Esophagus muscularis mucosa (tissue), 4 donors: Measurements from ENCODE around the gene NRROS. TPM values are rescaled to one million over a fixed set of nuclear protein-coding genes. Genes with fewer than 3 reads are reported as not detected.
A peak's percentile ranks its signal among the peaks of the same experiment; 100 is the strongest.

Experiments
- DNase-seq: peaks from one replicate; pipeline ENCODE4 v3.0.0-alpha.2; 2017; ENCODE audit errors: extremely low spot score
- H3K27ac ChIP-seq, 4 donors: fragments of 200-600 bp; sonication (generic); replicated peaks in 1 of 4; 1 replicate in 3 of 4; 2 replicates in 1 of 4; pipeline ENCODE4 v1.5.1; 2016 to 2019; ENCODE audit warnings: mild to moderate bottlenecking in 1 of 4
- H3K27me3 ChIP-seq, 4 donors: fragments of 200-600 bp; sonication (generic); one replicate each; pipeline versions ENCODE4 v1.5.1 to v1.6.0; 2016 to 2019
- H3K36me3 ChIP-seq, 4 donors: fragments of 200-600 bp; sonication (generic); one replicate each; pipeline ENCODE4 v1.5.1; 2016 to 2019
- H3K4me1 ChIP-seq, 4 donors: fragments of 200-600 bp; sonication (generic); one replicate each; pipeline ENCODE4 v1.5.1; 2016 to 2019
- H3K4me3 ChIP-seq, 4 donors: fragments of 200-600 bp; sonication (generic); 1 replicate in 2 of 4; 2 replicates in 2 of 4; pipeline ENCODE4 v1.5.1; 2016 to 2019; ENCODE audit warnings: mild to moderate bottlenecking in 4 of 4, moderate library complexity in 1 of 4
- H3K9me3 ChIP-seq, 4 donors: fragments of 200-600 bp; sonication (generic); 1 replicate in 3 of 4; 2 replicates in 1 of 4; pipeline ENCODE4 v1.5.1; 2016 to 2019
- CTCF ChIP-seq, 3 experiments: fragments of 200-600 bp in 2 of 3; fragments of 450-650 bp in 1 of 3; sonication (generic) in 2 of 3; IDR thresholded peaks; one replicate each; pipeline ENCODE4 v1.5.1; 2017 to 2019; ENCODE audit warnings: antibody characterized with exemption in 3 of 3, mild to moderate bottlenecking in 2 of 3, moderate library complexity in 1 of 3
- EP300 ChIP-seq: sonication (generic); formaldehyde crosslinking; IDR thresholded peaks from one replicate; pipeline ENCODE4 v1.6.1; 2017; ENCODE audit warnings: antibody characterized with exemption
- POLR2A ChIP-seq: fragments of 450-650 bp; IDR thresholded peaks from one replicate; pipeline ENCODE4 v1.6.1; 2017; ENCODE audit warnings: antibody characterized with exemption, moderate library complexity, mild to moderate bottlenecking, low read depth
- POLR2AphosphoS5 ChIP-seq, 2 donors: sonication (generic); formaldehyde crosslinking; IDR thresholded peaks; one replicate each; pipeline ENCODE4 v1.6.1; 2017; ENCODE audit warnings: antibody characterized with exemption in 2 of 2
- WGBS: methylation state at CpG from one replicate; pipeline ENCODE4 v1.1.5; 2018; 5-methylcytosine and 5-hydroxymethylcytosine counted together
- intact Hi-C: fragments of 100-400 bp; cut with DNase I; formaldehyde crosslinking; loops from one replicate; pipeline ENCODE4 v1.15.1; 2023
- total RNA-seq, 4 donors: library from RNA; depleted of rRNA; stranded (reverse); fragments of >200 nt; gene quantifications; one replicate each; pipeline versions ENCODE4 v1.1.0 to v1.2.1, GENCODE V29; 2016

NRROS gene
- total RNA-seq, 4 donors from 2014 or later = 6.2 to 8.5 (median 7.3) TPM

GRCh38 chr3:196600359-196600758, 39.1 kb upstream of the NRROS start:
- Histone ChIP-seq H3K4me1 (peaks cover 0 to 16% (median 12%) of the 10 kb centered on the region in 4 donors), H3K9me3 (no peaks in the 10 kb centered on the region), H3K4me3 (no peak overlapping the region), H3K27ac (no peak overlapping the region), H3K36me3 (no peaks in the 10 kb centered on the region), H3K27me3 (no peaks in the 10 kb centered on the region)
- intact Hi-C loops = no loop called here
- TF ChIP-seq EP300 (no peak), POLR2AphosphoS5 (IDR thresholded peaks at IDR 0.05) (no peak), CTCF (IDR thresholded peaks at IDR 0.05) (no peak), POLR2A (no peak)
- 96% methylated on average over 5 of the region's 7 CpGs for WGBS
- peak; percentile 68 for DNase-seq

DNA sequence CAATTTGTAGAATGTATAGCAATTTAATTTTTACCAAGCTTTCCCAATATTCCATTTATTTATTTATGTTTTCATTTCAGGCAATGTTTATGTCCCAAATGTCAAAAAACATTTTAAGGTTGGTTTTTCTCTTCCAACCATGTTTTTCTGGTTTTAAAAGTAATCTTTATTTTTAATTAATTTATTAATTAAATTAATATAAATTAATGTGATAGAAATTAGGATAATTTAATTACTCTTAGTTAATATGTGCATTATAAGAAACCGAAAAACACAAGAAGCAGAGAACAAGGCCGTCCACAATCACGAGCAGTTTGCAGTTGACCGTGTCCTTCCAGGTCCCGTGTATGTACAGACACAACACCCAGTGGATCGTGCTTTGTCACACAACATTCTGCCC, 36.8 kb upstream of the NRROS start:
- WGBS = 95% methylated on average over 6 of the region's 6 CpGs
- H3K27me3 ChIP-seq = no peaks in the 10 kb centered on the region
- TF ChIP-seq CTCF (IDR thresholded peaks at IDR 0.05) = no peak
- no peak for TF ChIP-seq EP300
- TF ChIP-seq POLR2AphosphoS5 (IDR thresholded peaks at IDR 0.05) = no peak
- TF ChIP-seq POLR2A = no peak
- no peak overlapping the region for H3K4me3 ChIP-seq
- intact Hi-C loops = no loop called here
- DNase-seq = no peak
- H3K9me3 ChIP-seq = no peaks in the 10 kb centered on the region
- no peak overlapping the region for H3K27ac ChIP-seq
- H3K4me1 ChIP-seq = no peaks in the 10 kb centered on the region
- no peaks in the 10 kb centered on the region for H3K36me3 ChIP-seq

DNA sequence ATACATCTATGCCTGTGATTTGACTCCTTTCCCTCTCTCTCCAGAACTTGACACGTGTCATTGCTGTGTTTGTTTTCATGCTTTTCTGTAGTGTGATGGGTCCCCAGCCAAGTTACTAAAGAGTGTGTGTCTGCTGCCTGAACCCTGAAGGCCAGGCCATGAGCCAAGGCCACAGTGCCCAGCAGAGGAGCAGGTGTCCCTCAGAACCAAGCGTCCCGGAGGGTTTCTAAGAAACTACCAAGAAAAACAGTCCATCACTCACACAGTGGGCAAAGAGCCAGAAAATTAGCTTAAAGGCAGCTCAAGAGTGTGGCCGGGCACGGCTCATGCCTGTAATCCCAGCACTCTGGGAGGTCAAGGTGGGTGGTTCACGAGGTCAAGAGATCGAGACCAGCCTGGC, 35.8 kb upstream of the NRROS start:
- Histone ChIP-seq H3K27ac (no peak overlapping the region), H3K4me3 (no peak overlapping the region), H3K27me3 (no peaks in the 10 kb centered on the region), H3K36me3 (no peaks in the 10 kb centered on the region), H3K4me1 (no peaks in the 10 kb centered on the region), H3K9me3 (no peaks in the 10 kb centered on the region)
- TF ChIP-seq POLR2A (no peak), CTCF (IDR thresholded peaks at IDR 0.05) (no peak), POLR2AphosphoS5 (IDR thresholded peaks at IDR 0.05) (no peak), EP300 (no peak)
- WGBS = 53% methylated on average over 7 of the region's 7 CpGs
- DNase-seq = no peak
- intact Hi-C loops = no loop called here

GRCh38 chr3:196604548-196604947, 34.9 kb upstream of the NRROS start:
- peaks cover 0 to 4% (median 3%) of the 10 kb centered on the region in 4 donors for H3K4me1 ChIP-seq
- no peak for DNase-seq
- no peak overlapping the region for H3K27ac ChIP-seq
- H3K36me3 ChIP-seq = no peaks in the 10 kb centered on the region
- H3K9me3 ChIP-seq = no peaks in the 10 kb centered on the region
- intact Hi-C loops = no loop called here
- no peaks in the 10 kb centered on the region for H3K27me3 ChIP-seq
- no peak for TF ChIP-seq EP300
- no peak for TF ChIP-seq CTCF (IDR thresholded peaks at IDR 0.05)
- TF ChIP-seq POLR2AphosphoS5 (IDR thresholded peaks at IDR 0.05) = no peak
- no peak for TF ChIP-seq POLR2A
- WGBS = 71% methylated on average over 13 of the region's 13 CpGs
- no peak overlapping the region for H3K4me3 ChIP-seq

- intact Hi-C loops = loop anchor here (1.0 kb wide), 1 partner anchor 76 kb away; no protein-coding TSS in a partner anchor
- Histone ChIP-seq H3K4me3 (no peak overlapping the region), H3K4me1 (peaks cover 17 to 45% (median 38%) of the 10 kb centered on the region in 4 donors), H3K36me3 (no peaks in the 10 kb centered on the region), H3K9me3 (no peaks in the 10 kb centered on the region), H3K27me3 (no peaks in the 10 kb centered on the region), H3K27ac (no peak overlapping the region)
- no peak for DNase-seq
- no peak for TF ChIP-seq POLR2A
- TF ChIP-seq EP300 = no peak
- TF ChIP-seq CTCF (IDR thresholded peaks at IDR 0.05) = no peak
- no peak for TF ChIP-seq POLR2AphosphoS5 (IDR thresholded peaks at IDR 0.05)
- 99% methylated on average over 2 of the region's 2 CpGs for WGBS
Measured at GRCh38 chr3:196608693-196609092, 30.8 kb upstream of the NRROS start.
